Endothelial cell of umbilical vein (primary cell): ENCODE measurements around the gene MRTFA. TPM values are rescaled to one million over a fixed set of nuclear protein-coding genes. Genes with fewer than 3 reads are reported as not detected.

Experiments used
- BruUV-seq: library from RNA; stranded (reverse); fragments of 400-500 nt; replicated peaks from 2 replicates; lab custom pipeline; 2021; lab: Mats Ljungman, UMichigan
- CTCF ChIA-PET: fragments of 300-600, 350-600 bp; sonication (Branson Sonifier 250); formaldehyde crosslinking; loops from one replicate; lab custom pipeline; 2021; ENCODE audit warnings: antibody characterized with exemption, inconsistent platforms; lab: Charles Lee
- POLR2A ChIA-PET: fragments of 300-600, 350-600 bp; sonication (Branson Sonifier 250); formaldehyde crosslinking; loops from one replicate; lab custom pipeline; 2021; ENCODE audit warnings: antibody characterized with exemption, inconsistent platforms; lab: Charles Lee
- DNase-seq: peaks from one replicate; pipeline ENCODE4 v3.0.0-alpha.2; 2011; ENCODE audit warnings: low read depth, low spot score
- FAIRE-seq: peaks from 2 replicates; lab custom pipeline; 2011; peaks lifted over from hg19 to GRCh38; lab: Jason Lieb, UNC
- H2AFZ ChIP-seq: 2 replicates; pipeline ENCODE4 v1.6.0; 2012; ENCODE audit warnings: low read depth, low read length, control low read depth, inconsistent platforms
- H3K27ac ChIP-seq: 2 replicates; pipeline ENCODE4 v1.5.1; 2011; ENCODE audit warnings: low read depth, mild to moderate bottlenecking, control low read depth, low read length, moderate library complexity; ENCODE audit not compliant: insufficient read depth
- H3K27me3 ChIP-seq, 2 experiments: 2 replicates each; pipeline versions ENCODE4 v1.6.0 to v1.6.1; 2011; ENCODE audit warnings: low read length in 2 of 2, mixed read lengths in 1 of 2; ENCODE audit not compliant: control insufficient read depth in 2 of 2, insufficient read depth in 2 of 2
- H3K36me3 ChIP-seq, 2 experiments: 2 replicates in 1 of 2; 3 replicates in 1 of 2; pipeline ENCODE4 v1.5.1; 2011; ENCODE audit warnings: low read length in 2 of 2, mild to moderate bottlenecking in 1 of 2, moderate library complexity in 1 of 2; ENCODE audit not compliant: control insufficient read depth in 2 of 2, insufficient read depth in 2 of 2; ENCODE audit errors: extremely low read depth in 1 of 2
- H3K4me1 ChIP-seq: 3 replicates; pipeline ENCODE4 v1.5.1; 2011; ENCODE audit warnings: mild to moderate bottlenecking, low read length; ENCODE audit not compliant: control insufficient read depth, insufficient read depth; ENCODE audit errors: extremely low read depth
- H3K4me2 ChIP-seq: 2 replicates; pipeline ENCODE4 v1.6.1; 2011; ENCODE audit warnings: low read length, control low read depth, mixed read lengths; ENCODE audit not compliant: insufficient read depth
- H3K4me3 ChIP-seq, 3 experiments: fragments of 200-600 bp in 1 of 3; sonication (generic), shearing (Covaris generic) in 1 of 3; replicated peaks in 1 of 3; 2 replicates each; pipeline ENCODE4 v1.5.1; 2011 to 2016; ENCODE audit warnings: control low read depth in 3 of 3, low read length in 3 of 3, mild to moderate bottlenecking in 2 of 3, inconsistent platforms in 1 of 3, low read depth in 1 of 3, moderate library complexity in 1 of 3; ENCODE audit not compliant: insufficient read depth in 1 of 3
- H3K79me2 ChIP-seq: 2 replicates; pipeline ENCODE4 v1.6.0; 2012; ENCODE audit warnings: low read length, inconsistent platforms; ENCODE audit not compliant: control insufficient read depth, insufficient read depth
- H3K9ac ChIP-seq: replicated peaks from 2 replicates; pipeline ENCODE3; 2011; ENCODE audit warnings: low read length, control low read depth; ENCODE audit not compliant: insufficient read depth; ENCODE audit errors: extremely low read depth
- H3K9me1 ChIP-seq: replicated peaks from 3 replicates; pipeline ENCODE4 v1.6.0; 2011; ENCODE audit warnings: mild to moderate bottlenecking, low read length; ENCODE audit not compliant: control insufficient read depth, insufficient read depth; ENCODE audit errors: extremely low read depth
- H3K9me3 ChIP-seq: replicated peaks from 2 replicates; pipeline ENCODE4 v1.5.1; 2012; ENCODE audit warnings: low read length, inconsistent platforms; ENCODE audit not compliant: control insufficient read depth, insufficient read depth
- H4K20me1 ChIP-seq: replicated peaks from 2 replicates; pipeline ENCODE3; 2011; ENCODE audit warnings: mild to moderate bottlenecking, low read length; ENCODE audit not compliant: control insufficient read depth, insufficient read depth; ENCODE audit errors: extremely low read depth
- CTCF ChIP-seq, 2 donors: IDR thresholded peaks; 1 replicate in 1 of 2; 2 replicates in 1 of 2; pipeline ENCODE4 v1.5.1; 2011; ENCODE audit warnings: low read length in 2 of 2, mild to moderate bottlenecking in 2 of 2, moderate library complexity in 2 of 2, control low read depth in 1 of 2, inconsistent platforms in 1 of 2, low read depth in 1 of 2; ENCODE audit not compliant: insufficient read depth in 1 of 2; ENCODE audit errors: extremely low read depth in 1 of 2
- EZH2 ChIP-seq: IDR thresholded peaks from 2 replicates; pipeline ENCODE4 v1.6.1; 2012; ENCODE audit warnings: borderline replicate concordance, low read depth, mild to moderate bottlenecking, moderate library complexity, low read length, inconsistent platforms; ENCODE audit not compliant: severe bottlenecking
- FOS ChIP-seq: IDR thresholded peaks from 2 replicates; pipeline ENCODE4 v1.6.1; 2011; ENCODE audit warnings: mild to moderate bottlenecking, low read length, moderate library complexity, borderline replicate concordance; ENCODE audit not compliant: insufficient read depth
- GATA2 ChIP-seq: IDR thresholded peaks from 2 replicates; pipeline ENCODE4 v1.7.0; 2011; ENCODE audit warnings: low read depth, mild to moderate bottlenecking, moderate library complexity, mixed read lengths, low read length; ENCODE audit not compliant: insufficient read length, insufficient read depth
- JUN ChIP-seq: IDR thresholded peaks from 2 replicates; pipeline ENCODE4 v1.6.1; 2011; ENCODE audit warnings: borderline replicate concordance, low read depth; ENCODE audit not compliant: insufficient read length, insufficient read depth
- MAX ChIP-seq: IDR thresholded peaks from 2 replicates; pipeline ENCODE4 v1.6.1; 2011; ENCODE audit not compliant: insufficient read depth, insufficient read length
- MYC ChIP-seq: IDR thresholded peaks from one replicate; pipeline ENCODE4 v1.6.1; 2011; ENCODE audit warnings: mild to moderate bottlenecking, low read depth, low read length
- POLR2A ChIP-seq: IDR thresholded peaks from 2 replicates; pipeline ENCODE4 v1.6.1; 2012; ENCODE audit warnings: low read depth, mild to moderate bottlenecking, control low read depth, low read length
- POLR2AphosphoS5 ChIP-seq: IDR thresholded peaks from 2 replicates; pipeline ENCODE4 v1.6.1; 2012; ENCODE audit warnings: low read depth, mild to moderate bottlenecking, control low read depth, low read length, moderate library complexity; ENCODE audit not compliant: insufficient read depth
- dilution Hi-C: fragments of 300-500 bp; cut with MboI; formaldehyde crosslinking; loops from one replicate; pipeline ENCODE4 v1.15.0; 2019; ENCODE audit warnings: low sequenced_read_pairs; ENCODE audit not compliant: extremely low pct_ligation_motif_present
- intact Hi-C: fragments of 100-400 bp; cut with micrococcal nuclease; formaldehyde crosslinking; loops from one replicate; pipeline ENCODE4 v1.10.0; 2022
- polyA plus RNA-seq, 4 experiments: library from polyadenylated mRNA; depleted of rRNA in 3 of 4; stranded (reverse) in 3 of 4; unstranded in 1 of 4; fragments of >200 nt; gene quantifications; 2 replicates each; pipeline versions ENCODE4 v1.2.1 to v1.2.3, GENCODE V29; 2011 to 2012; ENCODE audit warnings: missing spikeins in 1 of 4
- total RNA-seq: library from RNA; stranded (reverse); gene quantifications from 2 replicates; pipeline ENCODE4 v1.2.3, GENCODE V29; 2021

The MRTFA gene
- total and polyA plus RNA-seq, 2 donors (not counting 3 experiments of a cell fraction or from before 2014, with no cell fraction given) = 13.6 to 44.1 TPM

DNA sequence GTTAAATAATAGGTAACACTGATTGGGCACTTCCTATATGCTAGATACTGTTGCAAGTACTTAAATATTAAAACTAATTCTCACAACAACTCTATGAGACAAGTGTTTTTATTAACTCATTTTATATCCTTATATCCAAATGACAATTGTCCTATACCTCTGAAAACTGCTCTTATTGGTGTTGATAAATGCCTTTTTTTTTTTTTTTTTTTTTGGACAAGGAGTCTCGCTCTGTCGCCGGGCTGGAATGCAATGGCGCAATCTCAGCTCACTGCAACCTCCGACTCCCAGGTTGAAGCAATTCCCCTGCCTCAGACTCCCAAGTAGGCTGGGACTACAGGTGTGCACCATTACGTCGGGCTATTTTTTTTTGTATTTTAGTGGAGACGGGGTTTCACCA lies 41.6 kb downstream of the MRTFA start:
- no peak for DNase-seq
- intact Hi-C loops (no loop called here), dilution Hi-C loops (no loop called here)
- Histone ChIP-seq H3K27ac (no peak overlapping the region), H3K9me3 (no peaks in the 10 kb centered on the region), H4K20me1 (peaks cover 4% of the 10 kb centered on the region), H3K4me3 (no peak overlapping the region), H3K9me1 (no peaks in the 10 kb centered on the region), H3K9ac (no peak overlapping the region), H3K79me2 (peaks cover 54% of the 10 kb centered on the region), H3K4me2 (no peak overlapping the region), H3K4me1 (no peaks in the 10 kb centered on the region), H2AFZ (no peak overlapping the region), H3K27me3 (no peaks in the 10 kb centered on the region), H3K36me3 (no peaks in the 10 kb centered on the region)
- FAIRE-seq = no peak
- POLR2A ChIA-PET = no interaction called here
- CTCF ChIA-PET = interaction anchor here (1.1 kb wide), 1 partner anchor 20 kb away, joined by 3 read pairs; no protein-coding TSS in a partner anchor
- no TSS peak for BruUV-seq
- TF ChIP-seq POLR2A (no peak), EZH2 (no peak), JUN (no peak), POLR2AphosphoS5 (no peak), CTCF (IDR thresholded peaks at IDR 0.05; ENCODE audit: extremely low read depth in 1 of 2, insufficient read depth in 1 of 2, low read depth in 1 of 2, low read length in 2 of 2) (no peak), FOS (no peak), MAX (no peak), GATA2 (no peak), MYC (no peak)
